Measurements from ENCODE around the gene PTPN2.

Gene PTPN2

GRCh38 chr18:12839526-12840196 lies 44.4 kb downstream of the PTPN2 start:
- TF ChIP-seq, protein P1, sequence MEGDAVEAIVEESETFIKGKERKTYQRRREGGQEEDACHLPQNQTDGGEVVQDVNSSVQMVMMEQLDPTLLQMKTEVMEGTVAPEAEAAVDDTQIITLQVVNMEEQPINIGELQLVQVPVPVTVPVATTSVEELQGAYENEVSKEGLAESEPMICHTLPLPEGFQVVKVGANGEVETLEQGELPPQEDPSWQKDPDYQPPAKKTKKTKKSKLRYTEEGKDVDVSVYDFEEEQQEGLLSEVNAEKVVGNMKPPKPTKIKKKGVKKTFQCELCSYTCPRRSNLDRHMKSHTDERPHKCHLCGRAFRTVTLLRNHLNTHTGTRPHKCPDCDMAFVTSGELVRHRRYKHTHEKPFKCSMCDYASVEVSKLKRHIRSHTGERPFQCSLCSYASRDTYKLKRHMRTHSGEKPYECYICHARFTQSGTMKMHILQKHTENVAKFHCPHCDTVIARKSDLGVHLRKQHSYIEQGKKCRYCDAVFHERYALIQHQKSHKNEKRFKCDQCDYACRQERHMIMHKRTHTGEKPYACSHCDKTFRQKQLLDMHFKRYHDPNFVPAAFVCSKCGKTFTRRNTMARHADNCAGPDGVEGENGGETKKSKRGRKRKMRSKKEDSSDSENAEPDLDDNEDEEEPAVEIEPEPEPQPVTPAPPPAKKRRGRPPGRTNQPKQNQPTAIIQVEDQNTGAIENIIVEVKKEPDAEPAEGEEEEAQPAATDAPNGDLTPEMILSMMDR (IDR thresholded peaks at IDR 0.05; ENCODE audit: insufficient read depth, low read length, poor library complexity, severe bottlenecking) = peak; percentile 6
- Histone ChIP-seq H3K36me3 (ENCODE audit: control insufficient read depth, insufficient read depth, low read length) (peaks cover 2% of the 10 kb centered on the region), H3K4me3 (replicated peaks; ENCODE audit: low read depth, low read length) (peak overlapping the region; percentile 32), H3K27me3 (replicated peaks; ENCODE audit: control insufficient read depth, insufficient read depth, low read length) (no peaks in the 10 kb centered on the region)
- peak; percentile 59 for DNase-seq (ENCODE audit: extremely low read depth, insufficient read length)

DNA sequence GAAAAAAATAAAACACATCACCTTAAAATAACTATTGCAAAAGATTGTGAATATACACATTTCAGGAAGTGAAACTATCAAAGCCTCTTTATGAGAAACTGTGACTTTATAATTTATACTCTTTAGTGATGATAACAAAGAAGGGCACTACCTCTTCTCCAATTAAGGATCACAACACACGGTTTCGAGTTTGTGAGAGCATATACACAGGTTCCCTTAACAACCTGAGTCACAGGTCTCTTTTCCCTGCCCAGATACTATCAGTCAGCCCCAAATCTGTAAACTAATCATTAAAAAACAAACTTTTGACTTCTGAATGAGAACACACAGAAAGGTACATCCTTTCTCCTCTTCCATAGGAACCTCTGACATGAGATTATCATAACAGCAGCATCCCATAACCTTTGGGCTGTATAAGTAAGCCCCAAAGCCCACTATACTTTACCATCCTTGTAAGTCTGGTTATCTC lies 44.9 kb downstream of the PTPN2 start:
- H3K4me3 ChIP-seq (replicated peaks; ENCODE audit: low read depth, low read length) = peak overlapping the region; percentile 32
- H3K36me3 ChIP-seq (ENCODE audit: control insufficient read depth, insufficient read depth, low read length) = peaks cover 2% of the 10 kb centered on the region
- TF ChIP-seq, protein P1 (IDR thresholded peaks at IDR 0.05; ENCODE audit: insufficient read depth, low read length, poor library complexity, severe bottlenecking) = no peak
- DNase-seq (ENCODE audit: extremely low read depth, insufficient read length) = peak; percentile 66
- no peaks in the 10 kb centered on the region for H3K27me3 ChIP-seq (replicated peaks; ENCODE audit: control insufficient read depth, insufficient read depth, low read length)

GRCh38 chr18:12838178-12838634 lies 45.8 kb downstream of the PTPN2 start:
- DNase-seq (ENCODE audit: extremely low read depth, insufficient read length) = peak; percentile 43
- no peaks in the 10 kb centered on the region for H3K27me3 ChIP-seq (replicated peaks; ENCODE audit: control insufficient read depth, insufficient read depth, low read length)
- TF ChIP-seq, protein P1 (IDR thresholded peaks at IDR 0.05; ENCODE audit: insufficient read depth, low read length, poor library complexity, severe bottlenecking) = no peak
- H3K4me3 ChIP-seq (replicated peaks; ENCODE audit: low read depth, low read length) = peak overlapping the region; percentile 43
- H3K36me3 ChIP-seq (ENCODE audit: control insufficient read depth, insufficient read depth, low read length) = peaks cover 2% of the 10 kb centered on the region

DNA sequence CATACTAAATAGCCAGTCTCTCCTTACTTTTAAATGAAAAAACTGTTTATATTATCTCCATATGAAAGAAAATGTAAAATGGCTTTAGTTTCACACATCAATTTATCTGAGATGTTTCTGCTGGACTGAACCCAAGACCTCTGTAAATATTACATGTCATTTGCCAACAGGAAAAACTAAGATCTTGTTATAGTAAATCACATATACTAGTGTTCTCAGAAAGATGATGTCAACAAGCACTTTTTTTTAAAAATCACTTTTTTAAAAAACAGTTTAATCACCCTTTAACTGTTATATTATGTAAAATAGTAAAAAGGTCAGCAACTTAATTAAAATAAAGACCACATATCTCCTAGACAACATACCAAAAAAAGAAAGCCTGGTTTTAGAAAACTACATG lies 46.3 kb downstream of the PTPN2 start:
- DNase-seq (ENCODE audit: extremely low read depth, insufficient read length) = no peak
- TF ChIP-seq, protein P1 (IDR thresholded peaks at IDR 0.05; ENCODE audit: insufficient read depth, low read length, poor library complexity, severe bottlenecking) = no peak
- Histone ChIP-seq H3K36me3 (ENCODE audit: control insufficient read depth, insufficient read depth, low read length) (peaks cover 2% of the 10 kb centered on the region), H3K27me3 (replicated peaks; ENCODE audit: control insufficient read depth, insufficient read depth, low read length) (no peaks in the 10 kb centered on the region), H3K4me3 (replicated peaks; ENCODE audit: low read depth, low read length) (no peak overlapping the region)

- peaks cover 2% of the 10 kb centered on the region for H3K36me3 ChIP-seq (ENCODE audit: control insufficient read depth, insufficient read depth, low read length)
- H3K27me3 ChIP-seq (replicated peaks; ENCODE audit: control insufficient read depth, insufficient read depth, low read length) = no peaks in the 10 kb centered on the region
- no peak overlapping the region for H3K4me3 ChIP-seq (replicated peaks; ENCODE audit: low read depth, low read length)
- TF ChIP-seq, protein P1 (IDR thresholded peaks at IDR 0.05; ENCODE audit: insufficient read depth, low read length, poor library complexity, severe bottlenecking) = no peak
- DNase-seq (ENCODE audit: extremely low read depth, insufficient read length) = no peak
Measured at GRCh38 chr18:12836551-12836950, 47.5 kb downstream of the PTPN2 start.

All from GM06990 (cell line).